HEK293T (cell line): ENCODE measurements around the gene EPGN.

Source experiments
- ARNT ChIP-seq: fragments of 450-650 bp; IDR thresholded peaks from 2 replicates; pipeline ENCODE4 v1.6.1; 2017; ENCODE audit warnings: mild to moderate bottlenecking
- BHLHE40 ChIP-seq: fragments of 450-650 bp; IDR thresholded peaks from 2 replicates; pipeline ENCODE4 v1.6.1; 2016; ENCODE audit warnings: mild to moderate bottlenecking, moderate library complexity, borderline replicate concordance
- CTBP1 ChIP-seq: fragments of 450-650 bp; IDR thresholded peaks from 2 replicates; pipeline ENCODE4 v1.6.1; 2016; ENCODE audit warnings: borderline replicate concordance
- FOXA1 ChIP-seq: fragments of 450-650 bp; IDR thresholded peaks from 2 replicates; pipeline ENCODE4 v1.6.1; 2016; ENCODE audit warnings: mild to moderate bottlenecking
- FOXM1 ChIP-seq: fragments of 450-650 bp; IDR thresholded peaks from 2 replicates; pipeline ENCODE4 v1.6.1; 2017; ENCODE audit warnings: mild to moderate bottlenecking, borderline replicate concordance
- L3MBTL2 ChIP-seq: fragments of 450-650 bp; conservative IDR thresholded peaks from 2 replicates; pipeline ENCODE4 v1.6.1; 2016; ENCODE audit warnings: mild to moderate bottlenecking
- LEF1 ChIP-seq: fragments of 450-650 bp; IDR thresholded peaks from 2 replicates; pipeline ENCODE4 v1.6.1; 2017; ENCODE audit warnings: mild to moderate bottlenecking, borderline replicate concordance
- SP1 ChIP-seq: fragments of 450-650 bp; IDR thresholded peaks from 2 replicates; pipeline ENCODE4 v1.6.1; 2017
- SUZ12 ChIP-seq: fragments of 450-650 bp; IDR thresholded peaks from 2 replicates; pipeline ENCODE4 v1.6.1; 2016; ENCODE audit warnings: mild to moderate bottlenecking
- TF ChIP-seq, protein P1 (sequence below): fragments of 450-650 bp; IDR thresholded peaks from 2 replicates; pipeline ENCODE4 v1.6.1; 2016

DNA sequence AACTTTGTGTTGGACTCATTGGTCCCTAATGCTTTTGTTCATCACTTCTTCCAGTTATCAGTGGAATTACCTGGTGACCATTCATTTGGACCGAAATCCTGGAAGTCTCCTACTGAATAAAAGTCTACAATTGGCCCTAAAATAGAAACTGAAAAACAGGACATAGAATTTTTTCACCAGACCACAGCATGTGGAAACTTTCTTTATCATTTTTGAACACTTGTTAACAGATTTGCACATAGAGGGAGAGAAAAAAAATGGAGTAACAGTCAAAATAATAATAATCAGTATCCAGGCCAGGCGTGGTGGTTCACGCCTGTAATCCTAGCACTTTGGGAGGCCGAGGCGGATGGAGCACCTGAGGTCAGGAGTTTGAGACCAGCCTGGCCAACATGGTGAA, 7.1 kb downstream of the EPGN start:
- TF ChIP-seq SUZ12: no peak
- no peak for TF ChIP-seq LEF1
- TF ChIP-seq ARNT: no peak
- TF ChIP-seq CTBP1: no peak
- TF ChIP-seq BHLHE40: no peak
- TF ChIP-seq, protein P1, sequence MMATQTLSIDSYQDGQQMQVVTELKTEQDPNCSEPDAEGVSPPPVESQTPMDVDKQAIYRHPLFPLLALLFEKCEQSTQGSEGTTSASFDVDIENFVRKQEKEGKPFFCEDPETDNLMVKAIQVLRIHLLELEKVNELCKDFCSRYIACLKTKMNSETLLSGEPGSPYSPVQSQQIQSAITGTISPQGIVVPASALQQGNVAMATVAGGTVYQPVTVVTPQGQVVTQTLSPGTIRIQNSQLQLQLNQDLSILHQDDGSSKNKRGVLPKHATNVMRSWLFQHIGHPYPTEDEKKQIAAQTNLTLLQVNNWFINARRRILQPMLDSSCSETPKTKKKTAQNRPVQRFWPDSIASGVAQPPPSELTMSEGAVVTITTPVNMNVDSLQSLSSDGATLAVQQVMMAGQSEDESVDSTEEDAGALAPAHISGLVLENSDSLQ: no peak
- TF ChIP-seq FOXA1: no peak
- TF ChIP-seq SP1: no peak
- TF ChIP-seq FOXM1: no peak
- no peak for TF ChIP-seq L3MBTL2
